GM23338 (cell line): Measurements from ENCODE around the gene LRRC10B.

ENCODE experiments used
- CREB1 ChIP-seq: fragments of 250-450 bp; sonication (Bioruptor Pico); IDR thresholded peaks from 2 replicates; pipeline ENCODE4 v1.5.0; 2020; ENCODE audit warnings: low read depth, mild to moderate bottlenecking, moderate library complexity
- EZH2 ChIP-seq: fragments of 200-600 bp; sonication (generic); IDR thresholded peaks from one replicate; pipeline ENCODE4 v1.8.0; 2017; ENCODE audit warnings: antibody characterized with exemption, mild to moderate bottlenecking, low read depth; ENCODE audit not compliant: unreplicated experiment
- EZH2phosphoT487 ChIP-seq: fragments of 200-600 bp; sonication (generic); IDR thresholded peaks from one replicate; pipeline ENCODE4 v1.8.1; 2018; ENCODE audit warnings: antibody characterized with exemption; ENCODE audit not compliant: unreplicated experiment
- POLR2AphosphoS5 ChIP-seq: IDR thresholded peaks from 2 replicates; pipeline ENCODE4 v1.6.1; 2016; ENCODE audit warnings: antibody characterized with exemption, low read depth
- TF ChIP-seq, protein P1 (sequence below): IDR thresholded peaks from 2 replicates; pipeline ENCODE4 v1.6.1; 2016; ENCODE audit warnings: antibody characterized with exemption
- TF ChIP-seq, protein P2 (sequence below), 2 experiments: fragments of 200-600 bp in 1 of 2; sonication (generic) in 1 of 2; conservative IDR thresholded peaks; 2 replicates each; pipeline versions ENCODE4 v1.5.1 to v1.6.1; 2016 to 2017; ENCODE audit warnings: antibody characterized with exemption in 2 of 2, low read depth in 2 of 2, mild to moderate bottlenecking in 2 of 2, moderate library complexity in 1 of 2
- TF ChIP-seq, protein P3 (sequence below): IDR thresholded peaks from one replicate; pipeline ENCODE4 v1.6.1; 2018; ENCODE audit warnings: antibody characterized with exemption; ENCODE audit not compliant: unreplicated experiment

DNA sequence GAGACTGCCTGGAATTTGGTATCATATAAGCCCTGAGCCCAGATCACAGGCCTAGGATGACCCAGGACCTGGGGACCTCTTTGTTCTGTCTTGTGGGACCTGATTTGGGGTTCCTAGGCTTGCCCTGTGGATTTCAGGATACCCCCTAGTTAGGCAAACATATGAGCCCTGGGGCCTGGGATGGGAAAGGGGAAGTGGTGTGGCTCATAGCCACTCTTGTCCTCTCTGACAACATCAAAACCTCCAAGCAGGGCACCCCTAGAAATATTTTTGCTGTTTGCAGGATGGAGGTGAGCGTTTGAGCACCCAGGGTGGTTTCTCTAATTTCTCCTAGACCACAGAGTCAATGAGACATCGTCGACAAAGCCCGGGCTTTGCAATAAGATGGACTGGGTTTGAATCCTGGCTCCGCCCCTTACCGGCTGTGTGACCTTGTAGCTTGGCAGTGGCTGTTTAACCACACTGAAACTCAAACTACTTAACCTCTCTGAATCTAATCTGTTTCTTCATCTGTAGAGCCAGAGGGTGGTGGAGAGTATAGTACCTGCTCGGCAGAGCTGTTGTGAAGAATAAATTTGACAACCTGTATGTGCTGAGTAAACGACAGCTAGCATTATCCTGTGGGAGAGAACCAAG, 5.3 kb upstream of the LRRC10B start:
- TF ChIP-seq, protein P1, sequence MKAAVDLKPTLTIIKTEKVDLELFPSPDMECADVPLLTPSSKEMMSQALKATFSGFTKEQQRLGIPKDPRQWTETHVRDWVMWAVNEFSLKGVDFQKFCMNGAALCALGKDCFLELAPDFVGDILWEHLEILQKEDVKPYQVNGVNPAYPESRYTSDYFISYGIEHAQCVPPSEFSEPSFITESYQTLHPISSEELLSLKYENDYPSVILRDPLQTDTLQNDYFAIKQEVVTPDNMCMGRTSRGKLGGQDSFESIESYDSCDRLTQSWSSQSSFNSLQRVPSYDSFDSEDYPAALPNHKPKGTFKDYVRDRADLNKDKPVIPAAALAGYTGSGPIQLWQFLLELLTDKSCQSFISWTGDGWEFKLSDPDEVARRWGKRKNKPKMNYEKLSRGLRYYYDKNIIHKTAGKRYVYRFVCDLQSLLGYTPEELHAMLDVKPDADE: no peak
- TF ChIP-seq, protein P2, sequence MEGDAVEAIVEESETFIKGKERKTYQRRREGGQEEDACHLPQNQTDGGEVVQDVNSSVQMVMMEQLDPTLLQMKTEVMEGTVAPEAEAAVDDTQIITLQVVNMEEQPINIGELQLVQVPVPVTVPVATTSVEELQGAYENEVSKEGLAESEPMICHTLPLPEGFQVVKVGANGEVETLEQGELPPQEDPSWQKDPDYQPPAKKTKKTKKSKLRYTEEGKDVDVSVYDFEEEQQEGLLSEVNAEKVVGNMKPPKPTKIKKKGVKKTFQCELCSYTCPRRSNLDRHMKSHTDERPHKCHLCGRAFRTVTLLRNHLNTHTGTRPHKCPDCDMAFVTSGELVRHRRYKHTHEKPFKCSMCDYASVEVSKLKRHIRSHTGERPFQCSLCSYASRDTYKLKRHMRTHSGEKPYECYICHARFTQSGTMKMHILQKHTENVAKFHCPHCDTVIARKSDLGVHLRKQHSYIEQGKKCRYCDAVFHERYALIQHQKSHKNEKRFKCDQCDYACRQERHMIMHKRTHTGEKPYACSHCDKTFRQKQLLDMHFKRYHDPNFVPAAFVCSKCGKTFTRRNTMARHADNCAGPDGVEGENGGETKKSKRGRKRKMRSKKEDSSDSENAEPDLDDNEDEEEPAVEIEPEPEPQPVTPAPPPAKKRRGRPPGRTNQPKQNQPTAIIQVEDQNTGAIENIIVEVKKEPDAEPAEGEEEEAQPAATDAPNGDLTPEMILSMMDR (conservative IDR thresholded peaks at IDR 0.05; ENCODE audit: low read depth in 2 of 2): no peak
- TF ChIP-seq POLR2AphosphoS5 (no peak), EZH2phosphoT487 (no peak), EZH2 (no peak), CREB1 (CRISPR knock-in tag) (no peak)
- TF ChIP-seq, protein P3, sequence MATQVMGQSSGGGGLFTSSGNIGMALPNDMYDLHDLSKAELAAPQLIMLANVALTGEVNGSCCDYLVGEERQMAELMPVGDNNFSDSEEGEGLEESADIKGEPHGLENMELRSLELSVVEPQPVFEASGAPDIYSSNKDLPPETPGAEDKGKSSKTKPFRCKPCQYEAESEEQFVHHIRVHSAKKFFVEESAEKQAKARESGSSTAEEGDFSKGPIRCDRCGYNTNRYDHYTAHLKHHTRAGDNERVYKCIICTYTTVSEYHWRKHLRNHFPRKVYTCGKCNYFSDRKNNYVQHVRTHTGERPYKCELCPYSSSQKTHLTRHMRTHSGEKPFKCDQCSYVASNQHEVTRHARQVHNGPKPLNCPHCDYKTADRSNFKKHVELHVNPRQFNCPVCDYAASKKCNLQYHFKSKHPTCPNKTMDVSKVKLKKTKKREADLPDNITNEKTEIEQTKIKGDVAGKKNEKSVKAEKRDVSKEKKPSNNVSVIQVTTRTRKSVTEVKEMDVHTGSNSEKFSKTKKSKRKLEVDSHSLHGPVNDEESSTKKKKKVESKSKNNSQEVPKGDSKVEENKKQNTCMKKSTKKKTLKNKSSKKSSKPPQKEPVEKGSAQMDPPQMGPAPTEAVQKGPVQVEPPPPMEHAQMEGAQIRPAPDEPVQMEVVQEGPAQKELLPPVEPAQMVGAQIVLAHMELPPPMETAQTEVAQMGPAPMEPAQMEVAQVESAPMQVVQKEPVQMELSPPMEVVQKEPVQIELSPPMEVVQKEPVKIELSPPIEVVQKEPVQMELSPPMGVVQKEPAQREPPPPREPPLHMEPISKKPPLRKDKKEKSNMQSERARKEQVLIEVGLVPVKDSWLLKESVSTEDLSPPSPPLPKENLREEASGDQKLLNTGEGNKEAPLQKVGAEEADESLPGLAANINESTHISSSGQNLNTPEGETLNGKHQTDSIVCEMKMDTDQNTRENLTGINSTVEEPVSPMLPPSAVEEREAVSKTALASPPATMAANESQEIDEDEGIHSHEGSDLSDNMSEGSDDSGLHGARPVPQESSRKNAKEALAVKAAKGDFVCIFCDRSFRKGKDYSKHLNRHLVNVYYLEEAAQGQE: no peak
